Ovary (tissue), 9 donors: Measurements from ENCODE around the gene MID1. TPM values are rescaled to one million over a fixed set of nuclear protein-coding genes. Genes with fewer than 3 reads are reported as not detected.

Source experiments
- DNase-seq, 5 donors: peaks; one replicate each; pipeline ENCODE4 v3.0.0-alpha.2; 2019 to 2020
- H3K27ac ChIP-seq, 2 donors: fragments of 200-600 bp; one replicate each; pipeline versions ENCODE4 v1.5.1 to v1.8.0; 2019 to 2022
- H3K27me3 ChIP-seq: fragments of 200-600 bp; one replicate; pipeline ENCODE4 v1.8.0; 2022
- H3K36me3 ChIP-seq: fragments of 200-600 bp; sonication (generic); one replicate; pipeline ENCODE4 v1.5.1; 2019
- H3K4me1 ChIP-seq: one replicate; pipeline ENCODE4 v1.8.1; 2013; ENCODE audit warnings: mild to moderate bottlenecking, moderate library complexity; ENCODE audit not compliant: insufficient read depth
- H3K4me3 ChIP-seq: fragments of 200-600 bp; sonication (generic); one replicate; pipeline ENCODE4 v1.5.1; 2017
- H3K9me3 ChIP-seq, 2 donors: fragments of 200-600 bp in 1 of 2; sonication (generic) in 1 of 2; one replicate each; pipeline versions ENCODE4 v1.5.1 to v1.8.1; 2013 to 2019; ENCODE audit warnings: mild to moderate bottlenecking in 1 of 2, moderate library complexity in 1 of 2
- EP300 ChIP-seq: sonication (generic); formaldehyde crosslinking; IDR thresholded peaks from one replicate; pipeline ENCODE4 v1.6.1; 2017; ENCODE audit warnings: antibody characterized with exemption
- POLR2A ChIP-seq: fragments of 450-650 bp; IDR thresholded peaks from one replicate; pipeline ENCODE4 v1.6.1; 2017; ENCODE audit warnings: antibody characterized with exemption, mild to moderate bottlenecking, moderate library complexity
- WGBS, 3 donors: extraction: QIAGEN DNeasy Blood & Tissue Kit in 1 of 3; methylation state at CpG; one replicate each; pipeline versions ENCODE4 v1.1.5 to v1.1.7; 2013 to 2017; 5-methylcytosine and 5-hydroxymethylcytosine counted together
- intact Hi-C, 4 donors: fragments of 100-400 bp; cut with DNase I; formaldehyde crosslinking; loops; one replicate each; pipeline versions ENCODE4 v1.11.0 to v1.15.1; 2022 to 2023
- polyA plus RNA-seq, 2 donors: library from polyadenylated mRNA; stranded (reverse); fragments of 200-250 nt in 1 of 2; fragments of 350-450 nt in 1 of 2; fragmentation: Illumina TruSeq in 1 of 2; extraction: RNeasy Lipid Tissue Mini Kit (QIAGEN cat#74804) in 1 of 2; gene quantifications; one replicate each; pipeline ENCODE4 v1.2.3, GENCODE V29; 2013 to 2014
- total RNA-seq, 7 donors: library from RNA; depleted of rRNA in 2 of 7; stranded (reverse); fragments of >200 nt in 2 of 7; fragmentation: NEBNext Ultra II Directional in 3 of 7; extraction: Animal tissue kit (Norgen Biotek cat#: 25700) in 3 of 7; gene quantifications; one replicate each; pipeline versions ENCODE4 v1.1.0 to v1.2.4, GENCODE V29; 2016 to 2023
- TF ChIP-seq, protein P1 (sequence below), 3 donors: fragments of 450-650 bp in 2 of 3; fragments of 200-600 bp in 1 of 3; IDR thresholded peaks; one replicate each; pipeline versions ENCODE4 v1.5.1 to v1.8.0; 2016 to 2022; ENCODE audit warnings: antibody characterized with exemption in 3 of 3, mild to moderate bottlenecking in 1 of 3
- donor health status: DM: no; HTN: no; CAD: no; lungs with moderate emphysema.
- donor health status: DM: no; HTN: no; CAD: no.
- donor health status: Bipolar disorder and iron deficiency.
- donor health status: DM: yes; HTN: yes; CAD: no.
- donor health status: DM: no; HTN: no; CAD: no.
- donor health status: DM: yes; HTN: yes; CAD: no.

MID1 gene
- total and polyA plus RNA-seq, 9 donors, result 4.0 to 25.7 (median 17.0) TPM

DNA sequence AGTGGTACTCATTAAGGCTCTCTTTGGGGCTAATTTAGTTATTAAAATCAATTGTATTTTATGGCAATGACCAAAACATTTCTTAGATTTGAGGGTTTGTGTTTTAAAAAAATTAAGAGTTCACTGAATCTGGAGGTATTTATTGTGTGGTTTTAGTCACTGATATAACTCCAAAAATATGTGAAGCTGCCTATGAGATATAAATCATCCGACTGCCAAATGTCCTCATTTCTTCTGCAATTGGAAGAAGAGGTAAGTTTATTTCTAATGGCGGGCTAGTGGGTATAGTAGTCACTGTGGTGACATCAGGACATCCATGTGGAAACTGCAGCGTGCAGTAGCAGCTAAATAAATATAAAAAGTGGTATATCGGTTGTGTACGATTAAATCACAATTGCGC, 205.5 kb downstream of the MID1 start:
- H3K4me1 ChIP-seq, result no peaks in the 10 kb centered on the region
- intact Hi-C loops, result no loop called here
- TF ChIP-seq POLR2A (no peak), EP300 (no peak)
- TF ChIP-seq, protein P1, sequence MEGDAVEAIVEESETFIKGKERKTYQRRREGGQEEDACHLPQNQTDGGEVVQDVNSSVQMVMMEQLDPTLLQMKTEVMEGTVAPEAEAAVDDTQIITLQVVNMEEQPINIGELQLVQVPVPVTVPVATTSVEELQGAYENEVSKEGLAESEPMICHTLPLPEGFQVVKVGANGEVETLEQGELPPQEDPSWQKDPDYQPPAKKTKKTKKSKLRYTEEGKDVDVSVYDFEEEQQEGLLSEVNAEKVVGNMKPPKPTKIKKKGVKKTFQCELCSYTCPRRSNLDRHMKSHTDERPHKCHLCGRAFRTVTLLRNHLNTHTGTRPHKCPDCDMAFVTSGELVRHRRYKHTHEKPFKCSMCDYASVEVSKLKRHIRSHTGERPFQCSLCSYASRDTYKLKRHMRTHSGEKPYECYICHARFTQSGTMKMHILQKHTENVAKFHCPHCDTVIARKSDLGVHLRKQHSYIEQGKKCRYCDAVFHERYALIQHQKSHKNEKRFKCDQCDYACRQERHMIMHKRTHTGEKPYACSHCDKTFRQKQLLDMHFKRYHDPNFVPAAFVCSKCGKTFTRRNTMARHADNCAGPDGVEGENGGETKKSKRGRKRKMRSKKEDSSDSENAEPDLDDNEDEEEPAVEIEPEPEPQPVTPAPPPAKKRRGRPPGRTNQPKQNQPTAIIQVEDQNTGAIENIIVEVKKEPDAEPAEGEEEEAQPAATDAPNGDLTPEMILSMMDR (IDR thresholded peaks at IDR 0.05), result no peak
- H3K27ac ChIP-seq, result no peak overlapping the region
- H3K27me3 ChIP-seq, result no peaks in the 10 kb centered on the region
- H3K4me3 ChIP-seq, result no peak overlapping the region
- H3K9me3 ChIP-seq, result no peaks in the 10 kb centered on the region
- WGBS, 3 donors, result 71 to 78% (median 77%) methylated on average over 6 of the region's 6 CpGs
- DNase-seq, result no peak
- no peaks in the 10 kb centered on the region for H3K36me3 ChIP-seq

DNA sequence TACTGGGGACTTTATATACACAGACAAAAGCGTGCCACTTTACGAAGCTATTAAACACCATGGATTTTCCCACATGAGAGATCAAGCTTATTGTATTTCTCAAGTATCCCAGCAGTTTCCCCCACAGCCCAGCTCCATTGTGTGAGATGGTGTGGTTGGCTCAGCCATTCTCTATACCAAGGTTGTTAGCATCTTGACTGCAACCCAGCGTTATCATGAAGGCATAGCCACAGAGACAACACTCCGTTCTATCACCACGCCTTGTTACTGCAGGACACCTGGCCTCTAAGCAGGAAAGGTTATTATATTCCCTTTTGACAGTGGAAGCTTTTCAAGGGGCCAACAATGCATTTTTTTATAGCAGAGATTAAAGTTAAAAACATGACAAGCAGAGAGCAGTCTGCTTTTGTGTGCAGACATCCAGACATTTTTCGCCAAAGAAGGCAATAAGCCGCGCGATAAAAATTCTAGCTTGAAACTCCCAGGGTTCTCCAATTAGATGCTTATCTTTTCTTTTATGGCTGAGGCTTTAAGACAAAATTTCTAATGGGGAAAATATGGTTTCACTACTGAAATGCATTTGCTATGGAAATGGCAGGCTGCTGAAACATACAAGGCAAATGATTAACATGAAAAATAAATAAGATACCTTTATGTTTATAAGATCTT, 206.1 kb downstream of the MID1 start:
- Histone ChIP-seq H3K9me3 (no peaks in the 10 kb centered on the region), H3K27ac (no peak overlapping the region), H3K4me3 (no peak overlapping the region), H3K4me1 (no peaks in the 10 kb centered on the region), H3K36me3 (no peaks in the 10 kb centered on the region), H3K27me3 (no peaks in the 10 kb centered on the region)
- intact Hi-C loops, result no loop called here
- TF ChIP-seq, protein P1 (IDR thresholded peaks at IDR 0.05), result no peak
- TF ChIP-seq POLR2A, result no peak
- TF ChIP-seq EP300, result no peak
- 85 to 88% (median 85%) methylated on average over 9 of the region's 9 CpGs for WGBS, 3 donors
- DNase-seq, result no peak

DNA sequence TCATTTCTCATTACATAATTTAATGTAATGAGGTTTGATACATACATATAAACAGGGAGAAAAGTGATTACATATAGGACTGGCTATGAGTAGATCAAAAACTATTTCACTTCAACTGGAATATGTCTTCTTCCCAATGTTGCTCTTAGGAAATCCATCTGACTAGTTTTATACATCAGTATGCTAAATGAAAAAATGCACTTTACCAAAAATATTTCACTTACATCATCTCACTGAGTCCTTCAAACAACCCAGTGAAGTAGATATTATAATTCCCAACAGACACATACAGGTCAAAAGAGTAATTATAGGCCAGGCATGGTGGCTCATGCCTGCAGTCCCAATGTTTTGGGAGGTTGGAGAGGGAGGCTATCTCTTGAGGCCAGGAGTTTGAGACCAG, 215.9 kb downstream of the MID1 start:
- no peaks in the 10 kb centered on the region for H3K27me3 ChIP-seq
- intact Hi-C loops, result no loop called here
- H3K36me3 ChIP-seq, result no peaks in the 10 kb centered on the region
- no peaks in the 10 kb centered on the region for H3K9me3 ChIP-seq
- no peak overlapping the region for H3K4me3 ChIP-seq
- no peak for TF ChIP-seq POLR2A
- TF ChIP-seq, protein P1 (IDR thresholded peaks at IDR 0.05), result no peak
- no peak for TF ChIP-seq EP300
- no peak overlapping the region for H3K27ac ChIP-seq
- DNase-seq, result no peak
- H3K4me1 ChIP-seq, result no peaks in the 10 kb centered on the region

DNA sequence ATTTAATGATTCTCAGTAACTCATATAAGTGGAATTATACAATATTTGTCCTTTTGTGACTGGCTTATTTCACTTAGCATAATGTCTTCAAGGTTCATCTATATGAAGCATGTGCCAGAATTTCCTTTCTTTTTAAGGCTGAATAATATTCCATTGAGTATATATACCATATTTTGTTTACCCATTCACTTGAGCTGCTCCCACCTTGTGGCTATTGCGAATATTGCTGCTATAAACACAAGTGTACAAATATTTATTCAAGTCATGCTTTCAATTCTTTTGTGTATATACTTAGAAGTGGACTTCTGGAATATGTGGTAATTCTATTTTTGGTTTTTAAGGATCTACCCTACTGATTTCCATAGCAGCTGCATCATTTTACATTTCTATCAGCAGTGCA, 219.1 kb downstream of the MID1 start:
- Histone ChIP-seq H3K4me3 (no peak overlapping the region), H3K27me3 (no peaks in the 10 kb centered on the region), H3K9me3 (no peaks in the 10 kb centered on the region), H3K27ac (no peak overlapping the region), H3K36me3 (no peaks in the 10 kb centered on the region), H3K4me1 (no peaks in the 10 kb centered on the region)
- DNase-seq, result no peak
- intact Hi-C loops, result no loop called here
- WGBS, 3 donors, result 55 to 76% (median 63%) methylated on average over 1 of the region's 1 CpG
- TF ChIP-seq EP300 (no peak), POLR2A (no peak)
- TF ChIP-seq, protein P1 (IDR thresholded peaks at IDR 0.05), result no peak
